IMR-90 (cell line): Measurements from ENCODE around the gene ELOVL1. TPM values are rescaled to one million over a fixed set of nuclear protein-coding genes. Genes with fewer than 3 reads are reported as not detected.

Experiments
- ATAC-seq: fragments of 200-7000 bp; cut with Tn5 transposase; 2 replicates; pipeline ENCODE4 v1.9.1; 2020; ENCODE audit warnings: low read depth, mild to moderate bottlenecking, moderate library complexity
- BruUV-seq: library from RNA; stranded (reverse); fragments of 400-500 nt; replicated peaks from 2 replicates; lab custom pipeline; 2021; lab: Mats Ljungman, UMichigan
- CTCF ChIA-PET: fragments of 300-600 bp; formaldehyde crosslinking; extraction: SDS; loops from one replicate; lab custom pipeline; 2021; ENCODE audit warnings: antibody characterized with exemption; lab: Yijun Ruan, JAX
- POLR2A ChIA-PET: fragments of 300-600 bp; sonication (Branson Sonifier 250); formaldehyde crosslinking; loops from one replicate; lab custom pipeline; 2022; ENCODE audit warnings: antibody characterized with exemption; ENCODE audit not compliant: unreplicated experiment; lab: Charles Lee
- DNase-seq: peaks from one replicate; pipeline ENCODE4 v3.0.0; 2013
- H2AFZ ChIP-seq: replicated peaks from 2 replicates; pipeline ENCODE3; 2013; ENCODE audit warnings: low read length, mild to moderate bottlenecking; ENCODE audit not compliant: poor library complexity
- H2AK5ac ChIP-seq: 2 replicates; pipeline ENCODE4 v1.6.1; 2013; ENCODE audit warnings: low read depth, low read length, inconsistent platforms
- H2AK9ac ChIP-seq: replicated peaks from 2 replicates; pipeline ENCODE3; 2013; ENCODE audit warnings: mild to moderate bottlenecking, low read depth, low read length, moderate library complexity; ENCODE audit not compliant: poor library complexity
- H2BK120ac ChIP-seq: 2 replicates; pipeline ENCODE4 v1.6.1; 2013; ENCODE audit warnings: low read depth, low read length, inconsistent platforms
- H2BK15ac ChIP-seq: 3 replicates; pipeline ENCODE4 v1.6.1; 2013; ENCODE audit warnings: low read depth, low read length, inconsistent platforms
- H2BK20ac ChIP-seq: 2 replicates; pipeline ENCODE4 v1.6.1; 2013; ENCODE audit warnings: low read depth, mild to moderate bottlenecking, inconsistent platforms, low read length, moderate library complexity
- H2BK5ac ChIP-seq: 2 replicates; pipeline ENCODE4 v1.6.1; 2013; ENCODE audit warnings: mild to moderate bottlenecking, low read depth, low read length, inconsistent platforms; ENCODE audit not compliant: poor library complexity, severe bottlenecking
- H3K14ac ChIP-seq: replicated peaks from 2 replicates; pipeline ENCODE4 v1.6.1; 2013; ENCODE audit warnings: low read depth, low read length, inconsistent platforms
- H3K18ac ChIP-seq: 2 replicates; pipeline ENCODE4 v1.6.1; 2013; ENCODE audit warnings: low read depth, low read length, control low read depth
- H3K23ac ChIP-seq: 2 replicates; pipeline ENCODE4 v1.6.1; 2013; ENCODE audit warnings: low read depth, low read length, inconsistent platforms
- H3K27ac ChIP-seq: 2 replicates; pipeline ENCODE4 v1.5.1; 2013; ENCODE audit warnings: mild to moderate bottlenecking, control low read depth, low read length; ENCODE audit not compliant: insufficient read depth
- H3K27me3 ChIP-seq: 2 replicates; pipeline ENCODE4 v1.6.1; 2013; ENCODE audit warnings: low read length; ENCODE audit not compliant: control insufficient read depth, insufficient read depth
- H3K36me3 ChIP-seq: 2 replicates; pipeline ENCODE4 v1.6.1; 2013; ENCODE audit warnings: low read length, mixed read lengths; ENCODE audit not compliant: control insufficient read depth, insufficient read depth
- H3K4ac ChIP-seq: 2 replicates; pipeline ENCODE4 v1.6.1; 2013; ENCODE audit warnings: low read depth, low read length, inconsistent platforms
- H3K4me1 ChIP-seq: 2 replicates; pipeline ENCODE4 v1.6.1; 2013; ENCODE audit warnings: low read length, mixed read lengths; ENCODE audit not compliant: control insufficient read depth, insufficient read depth
- H3K4me2 ChIP-seq: 2 replicates; pipeline ENCODE4 v1.6.1; 2013; ENCODE audit warnings: low read depth, mild to moderate bottlenecking, control low read depth, low read length, moderate library complexity
- H3K4me3 ChIP-seq: 2 replicates; pipeline ENCODE4 v1.5.1; 2013; ENCODE audit warnings: low read depth, mild to moderate bottlenecking, control low read depth, low read length, moderate library complexity; ENCODE audit not compliant: insufficient read depth
- H3K56ac ChIP-seq: 2 replicates; pipeline ENCODE4 v1.6.1; 2013; ENCODE audit warnings: low read length, inconsistent platforms; ENCODE audit not compliant: insufficient read depth; ENCODE audit errors: extremely low read depth
- H3K79me1 ChIP-seq, 2 experiments: 2 replicates each; pipeline ENCODE4 v1.6.1; 2013; ENCODE audit warnings: low read length in 2 of 2, inconsistent platforms in 1 of 2, low read depth in 1 of 2
- H3K9ac ChIP-seq: 2 replicates; pipeline ENCODE4 v1.6.1; 2013; ENCODE audit warnings: low read depth, low read length, control low read depth
- H3K9me1 ChIP-seq: 2 replicates; pipeline ENCODE4 v1.6.1; 2013; ENCODE audit warnings: low read length, inconsistent platforms; ENCODE audit not compliant: insufficient read depth
- H3K9me3 ChIP-seq: 2 replicates; pipeline ENCODE4 v1.6.1; 2013; ENCODE audit warnings: low read length; ENCODE audit not compliant: control insufficient read depth, insufficient read depth
- H4K20me1 ChIP-seq: 2 replicates; pipeline ENCODE4 v1.6.1; 2013; ENCODE audit warnings: low read length, inconsistent platforms; ENCODE audit not compliant: insufficient read depth
- H4K5ac ChIP-seq: 2 replicates; pipeline ENCODE4 v1.6.1; 2013; ENCODE audit warnings: mild to moderate bottlenecking, low read depth, low read length, control low read depth
- H4K8ac ChIP-seq, 2 experiments: 2 replicates each; pipeline ENCODE4 v1.6.1; 2013; ENCODE audit warnings: low read depth in 2 of 2, low read length in 2 of 2, control low read depth in 1 of 2, inconsistent platforms in 1 of 2
- H4K91ac ChIP-seq: 2 replicates; pipeline ENCODE4 v1.6.1; 2013; ENCODE audit warnings: low read depth, low read length, inconsistent platforms; ENCODE audit not compliant: insufficient read depth
- BHLHE40 ChIP-seq: fragments of 150-350 bp; IDR thresholded peaks from 2 replicates; pipeline ENCODE4 v1.6.1; 2016; ENCODE audit warnings: mild to moderate bottlenecking, low read depth, low read length
- CEBPB ChIP-seq: IDR thresholded peaks from 2 replicates; pipeline ENCODE4 v1.6.1; 2012; ENCODE audit warnings: low read depth, low read length, improper control_type of control experiment
- CHD1 ChIP-seq: IDR thresholded peaks from 2 replicates; pipeline ENCODE4 v1.6.1; 2012; ENCODE audit warnings: low read depth, low read length, improper control_type of control experiment
- FOS ChIP-seq: fragments of 150-350 bp; IDR thresholded peaks from 2 replicates; pipeline ENCODE4 v1.6.1; 2016; ENCODE audit warnings: low read depth, low read length
- MAFK ChIP-seq: IDR thresholded peaks from 2 replicates; pipeline ENCODE4 v1.6.1; 2012; ENCODE audit warnings: low read depth, low read length, improper control_type of control experiment
- MAZ ChIP-seq: IDR thresholded peaks from 2 replicates; pipeline ENCODE4 v1.6.1; 2012; ENCODE audit warnings: low read depth, mild to moderate bottlenecking, low read length, improper control_type of control experiment, moderate library complexity, borderline replicate concordance
- NFE2L2 ChIP-seq: fragments of 150-350 bp; IDR thresholded peaks from 2 replicates; pipeline ENCODE4 v1.6.1; 2016; ENCODE audit warnings: low read depth, mild to moderate bottlenecking, low read length
- POLR2A ChIP-seq: IDR thresholded peaks from 2 replicates; pipeline ENCODE4 v1.6.1; 2012; ENCODE audit warnings: mild to moderate bottlenecking, low read depth, low read length
- RAD21 ChIP-seq: IDR thresholded peaks from 2 replicates; pipeline ENCODE4 v1.6.1; 2012; ENCODE audit warnings: low read length, improper control_type of control experiment
- RCOR1 ChIP-seq: IDR thresholded peaks from 2 replicates; pipeline ENCODE4 v1.6.1; 2012; ENCODE audit warnings: mild to moderate bottlenecking, low read length, improper control_type of control experiment; ENCODE audit not compliant: insufficient replicate concordance
- RFX5 ChIP-seq: IDR thresholded peaks from 2 replicates; pipeline ENCODE4 v1.8.0; 2012; ENCODE audit warnings: low read depth, mild to moderate bottlenecking, low read length, moderate library complexity
- SMC3 ChIP-seq: fragments of 150-350 bp; IDR thresholded peaks from 2 replicates; pipeline ENCODE4 v1.6.1; 2016; ENCODE audit warnings: low read depth, mild to moderate bottlenecking, antibody characterized with exemption, low read length, moderate library complexity
- dilution Hi-C: fragments of 300-500 bp; cut with HindIII; formaldehyde crosslinking; loops from one replicate; pipeline ENCODE4 v1.14.3; 2018; ENCODE audit warnings: low sequenced_read_pairs; ENCODE audit not compliant: unreplicated experiment
- in situ Hi-C: fragments of 300-500 bp; cut with MboI; formaldehyde crosslinking; loops from 3 replicates; pipeline ENCODE4 v1.14.3; 2019; ENCODE audit warnings: low sequenced_read_pairs, inconsistent platforms, mixed read lengths
- intact Hi-C: fragments of 100-400 bp; cut with micrococcal nuclease; formaldehyde crosslinking; loops from 2 replicates; pipeline ENCODE4 v1.10.0; 2022
- polyA plus RNA-seq, 3 experiments: library from polyadenylated mRNA; depleted of rRNA; stranded (reverse); fragments of >200 nt; gene quantifications; 2 replicates each; pipeline ENCODE4 v1.2.3, GENCODE V29; 2012; ENCODE audit warnings: low replicate concordance in 1 of 3
- total RNA-seq: library from RNA; depleted of rRNA; stranded (reverse); fragments of >200 nt; gene quantifications from 2 replicates; pipeline ENCODE4 v1.2.3, GENCODE V29; 2012
- TF ChIP-seq, protein P1 (sequence below): conservative IDR thresholded peaks from 2 replicates; pipeline ENCODE4 v1.5.1; 2012; ENCODE audit warnings: mild to moderate bottlenecking, low read depth, low read length, improper control_type of control experiment

ELOVL1 gene
- total and polyA plus RNA-seq, 2 of the 4 experiments (the other 2 are of a cell fraction), result 88.9 to 211 TPM

DNA sequence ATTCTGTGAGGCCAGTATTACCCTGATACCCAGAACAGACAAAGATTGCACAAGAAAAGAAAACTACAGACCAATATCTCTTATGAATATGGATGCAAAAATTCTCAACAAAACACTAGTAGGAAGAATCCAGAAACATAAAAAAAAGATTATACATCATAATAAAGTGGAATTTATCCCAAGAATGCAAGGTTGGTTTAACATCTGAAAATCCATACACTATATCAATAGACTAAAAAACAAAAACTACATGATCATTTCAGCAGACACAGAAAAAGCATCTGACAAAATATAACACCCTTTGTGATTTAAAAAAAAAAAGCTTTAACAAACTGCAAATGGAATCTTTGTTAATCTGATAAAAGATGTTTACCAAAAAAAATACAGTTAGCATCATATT lies 42.4 kb downstream of the ELOVL1 start:
- H3K56ac ChIP-seq, result no peak overlapping the region
- H3K4me3 ChIP-seq, result no peak overlapping the region
- H3K79me1 ChIP-seq, result no peaks in the 10 kb centered on the region
- no peak overlapping the region for H2AK9ac ChIP-seq
- H2BK120ac ChIP-seq, result no peak overlapping the region
- H4K20me1 ChIP-seq, result no peaks in the 10 kb centered on the region
- no peak overlapping the region for H3K23ac ChIP-seq
- H3K4me2 ChIP-seq, result no peak overlapping the region
- H3K9me1 ChIP-seq, result peaks cover 5% of the 10 kb centered on the region; the same call in 1 of the 2 replicates
- no peak overlapping the region for H3K9ac ChIP-seq
- in situ Hi-C loops, result no loop called here
- peaks cover 2% of the 10 kb centered on the region for H3K9me3 ChIP-seq
- H4K8ac ChIP-seq, result no peak overlapping the region
- H3K18ac ChIP-seq, result no peak overlapping the region
- no peak overlapping the region for H2AK5ac ChIP-seq
- H3K36me3 ChIP-seq, result no peaks in the 10 kb centered on the region
- no peak overlapping the region for H3K4ac ChIP-seq
- intact Hi-C loops, result no loop called here
- H3K4me1 ChIP-seq, result peaks cover 6% of the 10 kb centered on the region
- H2AFZ ChIP-seq, result no peak overlapping the region
- H4K5ac ChIP-seq, result no peak overlapping the region
- H3K14ac ChIP-seq, result no peak overlapping the region
- ATAC-seq (no peak), DNase-seq (no peak)
- TF ChIP-seq NFE2L2 (no peak), RAD21 (no peak), RFX5 (no peak), BHLHE40 (no peak), MAFK (no peak), SMC3 (no peak), RCOR1 (no peak), MAZ (no peak), POLR2A (no peak), CEBPB (no peak), FOS (no peak), CHD1 (no peak)
- TF ChIP-seq, protein P1, sequence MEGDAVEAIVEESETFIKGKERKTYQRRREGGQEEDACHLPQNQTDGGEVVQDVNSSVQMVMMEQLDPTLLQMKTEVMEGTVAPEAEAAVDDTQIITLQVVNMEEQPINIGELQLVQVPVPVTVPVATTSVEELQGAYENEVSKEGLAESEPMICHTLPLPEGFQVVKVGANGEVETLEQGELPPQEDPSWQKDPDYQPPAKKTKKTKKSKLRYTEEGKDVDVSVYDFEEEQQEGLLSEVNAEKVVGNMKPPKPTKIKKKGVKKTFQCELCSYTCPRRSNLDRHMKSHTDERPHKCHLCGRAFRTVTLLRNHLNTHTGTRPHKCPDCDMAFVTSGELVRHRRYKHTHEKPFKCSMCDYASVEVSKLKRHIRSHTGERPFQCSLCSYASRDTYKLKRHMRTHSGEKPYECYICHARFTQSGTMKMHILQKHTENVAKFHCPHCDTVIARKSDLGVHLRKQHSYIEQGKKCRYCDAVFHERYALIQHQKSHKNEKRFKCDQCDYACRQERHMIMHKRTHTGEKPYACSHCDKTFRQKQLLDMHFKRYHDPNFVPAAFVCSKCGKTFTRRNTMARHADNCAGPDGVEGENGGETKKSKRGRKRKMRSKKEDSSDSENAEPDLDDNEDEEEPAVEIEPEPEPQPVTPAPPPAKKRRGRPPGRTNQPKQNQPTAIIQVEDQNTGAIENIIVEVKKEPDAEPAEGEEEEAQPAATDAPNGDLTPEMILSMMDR, result no peak
- H4K91ac ChIP-seq, result no peak overlapping the region
- BruUV-seq, result no TSS peak
- no peak overlapping the region for H2BK20ac ChIP-seq
- no peak overlapping the region for H3K27ac ChIP-seq
- ChIA-PET CTCF (no interaction called here), POLR2A (no interaction called here)
- no peak overlapping the region for H2BK5ac ChIP-seq
- H3K27me3 ChIP-seq, result no peaks in the 10 kb centered on the region
- dilution Hi-C loops, result no loop called here
- no peak overlapping the region for H2BK15ac ChIP-seq
